Esophagus squamous epithelium (tissue), 5 donors: ENCODE results near the gene AIP. TPM values are rescaled to one million over a fixed set of nuclear protein-coding genes. Genes with fewer than 3 reads are reported as not detected.

Experiments
- DNase-seq: peaks from one replicate; lab custom pipeline; 2025; lab: John Stamatoyannopoulos, UW
- H3K27ac ChIP-seq, 4 donors: fragments of 200-600 bp; sonication (generic); one replicate each; pipeline ENCODE4 v1.5.1; 2016 to 2019; ENCODE audit warnings: mild to moderate bottlenecking in 1 of 4
- H3K27me3 ChIP-seq, 4 donors: fragments of 200-600 bp; sonication (generic); 1 replicate in 3 of 4; 2 replicates in 1 of 4; pipeline versions ENCODE4 v1.5.1 to v1.6.0; 2017 to 2021; ENCODE audit warnings: antibody characterized with exemption in 1 of 4
- H3K36me3 ChIP-seq, 3 donors: fragments of 200-600 bp; sonication (generic); one replicate each; pipeline ENCODE4 v1.5.1; 2016 to 2019
- H3K4me1 ChIP-seq, 3 donors: fragments of 200-600 bp; sonication (generic); one replicate each; pipeline ENCODE4 v1.5.1; 2017 to 2019
- H3K4me3 ChIP-seq, 4 donors: fragments of 200-600 bp; sonication (generic); 1 replicate in 3 of 4; 2 replicates in 1 of 4; pipeline ENCODE4 v1.5.1; 2016 to 2019; ENCODE audit warnings: mild to moderate bottlenecking in 2 of 4, moderate library complexity in 1 of 4
- H3K9me3 ChIP-seq, 3 donors: fragments of 200-600 bp; sonication (generic); one replicate each; pipeline ENCODE4 v1.5.1; 2016 to 2019
- POLR2A ChIP-seq, 4 donors: fragments of 450-650 bp; IDR thresholded peaks; one replicate each; pipeline ENCODE4 v1.6.1; 2017; ENCODE audit warnings: antibody characterized with exemption in 4 of 4, mild to moderate bottlenecking in 4 of 4, moderate library complexity in 3 of 4
- WGBS, 2 donors: methylation state at CpG; one replicate each; pipeline ENCODE4 v1.1.5; 2018; 5-methylcytosine and 5-hydroxymethylcytosine counted together
- intact Hi-C: fragments of 100-400 bp; cut with DNase I; formaldehyde crosslinking; loops from one replicate; pipeline ENCODE4 v1.15.0; 2022
- total RNA-seq, 4 donors: library from RNA; depleted of rRNA; stranded (reverse); fragments of >200 nt; gene quantifications; one replicate each; pipeline ENCODE4 v1.1.0, GENCODE V29; 2016
- TF ChIP-seq, protein P1 (sequence below), 6 experiments: fragments of 450-650 bp in 4 of 6; fragments of 200-600 bp in 2 of 6; sonication (generic) in 2 of 6; IDR thresholded peaks; one replicate each; pipeline ENCODE4 v1.5.1; 2016 to 2019; ENCODE audit warnings: antibody characterized with exemption in 6 of 6, mild to moderate bottlenecking in 4 of 6, moderate library complexity in 4 of 6
- donor health status: DM: yes; HTN: yes; CAD: no.

The AIP gene
- total RNA-seq, 4 donors from 2014 or later = 16.8 to 63.3 (median 28.3) TPM

DNA sequence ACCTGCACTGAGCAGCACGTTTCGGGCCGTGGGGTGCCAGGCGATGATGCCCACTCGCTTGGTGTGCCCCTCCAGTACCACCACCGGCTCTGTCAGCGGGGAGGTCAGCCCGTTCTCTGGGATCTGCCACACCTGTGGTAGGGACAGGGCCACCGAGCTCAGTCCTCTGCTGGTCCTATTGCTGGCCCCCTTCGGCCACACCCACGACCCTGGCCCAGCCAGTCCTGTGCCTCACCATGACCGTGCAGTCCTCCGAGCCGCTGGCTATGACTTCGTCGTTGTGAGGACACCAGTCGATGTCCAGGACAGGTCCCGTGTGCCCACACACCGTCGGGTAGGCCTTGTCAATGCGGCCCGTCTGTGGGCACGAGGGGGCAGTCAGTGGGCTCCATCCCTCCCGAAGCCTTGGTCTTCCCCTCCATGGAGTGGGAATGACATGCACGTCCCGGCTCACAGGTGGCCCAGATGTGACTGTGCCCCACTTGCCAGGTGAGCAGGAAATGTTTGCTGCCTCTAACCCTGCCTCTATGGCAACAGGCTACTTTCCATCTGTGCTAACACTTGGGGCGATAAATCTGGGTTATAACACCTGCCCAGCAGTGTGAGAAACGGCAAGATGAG is 41.0 kb upstream of the AIP start:
- Histone ChIP-seq H3K4me3 (peak overlapping the region in 2 of 4 donors; percentile 89 to 94), H3K4me1 (peaks cover 39 to 75% (median 40%) of the 10 kb centered on the region in 3 donors), H3K27ac (peak overlapping the region in 2 of 4 donors; percentile 96), H3K27me3 (no peaks in the 10 kb centered on the region), H3K36me3 (peaks cover 17 to 55% (median 22%) of the 10 kb centered on the region in 3 donors), H3K9me3 (no peaks in the 10 kb centered on the region)
- intact Hi-C loops = no loop called here
- WGBS, 2 donors = 40 to 88% methylated on average over 2 to 3 of the region's 28 CpGs
- no peak for DNase-seq
- TF ChIP-seq, protein P1, sequence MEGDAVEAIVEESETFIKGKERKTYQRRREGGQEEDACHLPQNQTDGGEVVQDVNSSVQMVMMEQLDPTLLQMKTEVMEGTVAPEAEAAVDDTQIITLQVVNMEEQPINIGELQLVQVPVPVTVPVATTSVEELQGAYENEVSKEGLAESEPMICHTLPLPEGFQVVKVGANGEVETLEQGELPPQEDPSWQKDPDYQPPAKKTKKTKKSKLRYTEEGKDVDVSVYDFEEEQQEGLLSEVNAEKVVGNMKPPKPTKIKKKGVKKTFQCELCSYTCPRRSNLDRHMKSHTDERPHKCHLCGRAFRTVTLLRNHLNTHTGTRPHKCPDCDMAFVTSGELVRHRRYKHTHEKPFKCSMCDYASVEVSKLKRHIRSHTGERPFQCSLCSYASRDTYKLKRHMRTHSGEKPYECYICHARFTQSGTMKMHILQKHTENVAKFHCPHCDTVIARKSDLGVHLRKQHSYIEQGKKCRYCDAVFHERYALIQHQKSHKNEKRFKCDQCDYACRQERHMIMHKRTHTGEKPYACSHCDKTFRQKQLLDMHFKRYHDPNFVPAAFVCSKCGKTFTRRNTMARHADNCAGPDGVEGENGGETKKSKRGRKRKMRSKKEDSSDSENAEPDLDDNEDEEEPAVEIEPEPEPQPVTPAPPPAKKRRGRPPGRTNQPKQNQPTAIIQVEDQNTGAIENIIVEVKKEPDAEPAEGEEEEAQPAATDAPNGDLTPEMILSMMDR (IDR thresholded peaks at IDR 0.05) = no peak
- TF ChIP-seq POLR2A (IDR thresholded peaks at IDR 0.05) = no peak

DNA sequence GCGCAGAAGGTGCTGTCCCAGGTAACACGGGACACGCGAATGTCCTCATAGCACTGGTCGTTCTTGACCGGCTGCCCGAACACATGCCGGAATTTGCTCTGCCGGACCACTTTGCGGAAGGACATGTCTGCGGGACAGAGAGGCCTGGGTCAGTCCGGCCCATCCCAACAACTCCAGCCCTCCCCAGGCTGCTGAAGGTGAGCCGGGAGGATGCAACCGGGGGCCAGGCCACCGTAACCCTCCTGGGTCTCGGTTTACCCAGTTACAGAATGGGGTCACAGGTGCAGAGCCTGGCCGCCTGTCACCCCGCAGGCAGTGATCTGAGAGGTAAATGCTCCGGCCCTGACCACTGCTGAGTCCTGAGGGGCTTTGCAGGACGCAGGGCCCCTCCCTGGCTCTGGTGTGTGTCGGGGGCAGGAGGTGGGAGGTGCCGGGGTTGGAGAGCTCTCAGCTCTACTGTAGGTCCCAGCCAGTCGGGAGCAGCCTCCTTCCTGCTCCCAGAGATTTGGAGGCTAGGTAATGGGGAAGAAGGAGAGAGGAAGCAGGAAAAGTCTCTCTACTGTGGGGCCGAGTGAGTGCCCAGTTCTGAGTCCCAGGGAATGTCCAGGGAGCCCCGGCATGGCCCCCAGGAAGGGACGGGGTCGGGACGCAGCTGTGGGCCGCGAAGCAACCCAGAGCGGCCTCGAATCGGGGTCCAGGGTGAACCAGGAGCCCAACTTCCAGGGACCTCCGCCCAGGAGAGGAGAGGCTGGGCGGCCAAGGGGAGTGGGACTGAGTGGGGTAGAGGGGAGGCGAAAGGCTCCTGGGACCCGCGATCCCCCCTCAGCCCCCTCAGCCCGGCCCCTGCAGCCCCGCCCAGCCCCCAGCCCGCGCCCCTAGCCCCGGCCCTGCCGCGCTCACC is 40.1 kb upstream of the AIP start:
- H3K9me3 ChIP-seq = no peaks in the 10 kb centered on the region
- peak overlapping the region; percentile 67 to 94 (median 83) for H3K4me3 ChIP-seq
- H3K36me3 ChIP-seq = peaks cover 15 to 46% (median 20%) of the 10 kb centered on the region in 3 donors
- peaks cover 39 to 67% (median 40%) of the 10 kb centered on the region in 3 donors for H3K4me1 ChIP-seq
- DNase-seq = no peak
- intact Hi-C loops = no loop called here
- WGBS, 2 donors = 90% methylated on average over 4 of the region's 45 CpGs; no CpG with 5 or more reads in 1 of the 2 donors
- no peak for TF ChIP-seq POLR2A (IDR thresholded peaks at IDR 0.05)
- TF ChIP-seq, protein P1 (IDR thresholded peaks at IDR 0.05) = no peak
- peak overlapping the region; percentile 92 to 96 (median 95) for H3K27ac ChIP-seq
- no peaks in the 10 kb centered on the region for H3K27me3 ChIP-seq

DNA sequence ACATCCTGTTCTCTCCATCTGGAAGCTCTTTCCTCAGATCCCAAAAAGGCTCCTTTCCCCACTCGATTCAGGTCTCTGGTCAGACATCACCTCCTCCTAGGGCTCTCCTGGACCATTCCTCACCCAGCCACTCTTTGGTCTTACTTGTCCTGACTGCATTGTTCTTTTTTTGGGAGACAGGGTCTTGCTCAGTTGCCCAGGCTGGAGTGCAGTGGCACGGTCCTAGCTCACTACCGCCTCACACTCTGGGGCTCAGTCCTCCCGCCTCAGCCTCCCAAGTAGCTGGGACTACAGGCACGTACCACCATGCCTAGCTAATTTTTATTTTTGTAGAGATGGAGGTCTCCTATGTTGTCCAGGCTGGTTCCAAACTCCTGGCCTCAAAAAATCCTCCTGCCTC is 37.3 kb upstream of the AIP start:
- Histone ChIP-seq H3K4me3 (no peak overlapping the region), H3K27me3 (no peaks in the 10 kb centered on the region), H3K27ac (no peak overlapping the region), H3K9me3 (no peaks in the 10 kb centered on the region), H3K4me1 (peaks cover 25 to 51% (median 27%) of the 10 kb centered on the region in 3 donors), H3K36me3 (peaks cover 8 to 18% (median 12%) of the 10 kb centered on the region in 3 donors)
- no peak for DNase-seq
- 60 to 86% methylated on average over 4 to 5 of the region's 5 CpGs for WGBS, 2 donors
- intact Hi-C loops = no loop called here
- TF ChIP-seq, protein P1 (IDR thresholded peaks at IDR 0.05) = no peak

DNA sequence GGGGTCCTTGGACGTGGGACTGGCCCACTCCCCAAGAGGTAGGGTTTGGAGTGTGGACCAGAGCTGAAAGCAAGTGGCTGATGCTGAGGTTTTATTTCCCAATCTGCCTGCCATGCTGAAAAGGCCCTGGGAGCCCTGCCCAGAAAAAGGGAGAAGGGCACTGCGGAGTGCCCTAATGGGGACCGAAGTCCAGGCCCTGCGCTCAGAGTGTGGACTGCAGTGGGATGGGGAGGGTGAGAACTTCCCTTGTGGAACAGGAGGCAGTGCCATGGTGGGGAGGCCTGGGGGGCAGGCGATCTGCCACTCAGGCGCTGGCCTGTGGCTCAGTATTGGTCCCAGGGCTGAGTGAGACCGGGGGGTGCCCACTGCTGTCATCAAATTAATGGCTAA is 34.6 kb upstream of the AIP start:
- intact Hi-C loops = no loop called here
- Histone ChIP-seq H3K4me3 (no peak overlapping the region), H3K9me3 (no peaks in the 10 kb centered on the region), H3K36me3 (no peaks in the 10 kb centered on the region), H3K27ac (no peak overlapping the region), H3K27me3 (no peaks in the 10 kb centered on the region), H3K4me1 (peaks cover 5 to 37% (median 10%) of the 10 kb centered on the region in 3 donors)
- no peak for DNase-seq
- TF ChIP-seq, protein P1 (IDR thresholded peaks at IDR 0.05) = no peak
- TF ChIP-seq POLR2A (IDR thresholded peaks at IDR 0.05) = no peak
- WGBS, 2 donors = 92 to 100% methylated on average over 1 to 2 of the region's 7 CpGs
